Measurements from ENCODE around the gene CFAP65. TPM values are rescaled to one million over a fixed set of nuclear protein-coding genes. Genes with fewer than 3 reads are reported as not detected.

The CFAP65 gene
- total RNA-seq, 2 donors from 2014 or later = not detected

DNA sequence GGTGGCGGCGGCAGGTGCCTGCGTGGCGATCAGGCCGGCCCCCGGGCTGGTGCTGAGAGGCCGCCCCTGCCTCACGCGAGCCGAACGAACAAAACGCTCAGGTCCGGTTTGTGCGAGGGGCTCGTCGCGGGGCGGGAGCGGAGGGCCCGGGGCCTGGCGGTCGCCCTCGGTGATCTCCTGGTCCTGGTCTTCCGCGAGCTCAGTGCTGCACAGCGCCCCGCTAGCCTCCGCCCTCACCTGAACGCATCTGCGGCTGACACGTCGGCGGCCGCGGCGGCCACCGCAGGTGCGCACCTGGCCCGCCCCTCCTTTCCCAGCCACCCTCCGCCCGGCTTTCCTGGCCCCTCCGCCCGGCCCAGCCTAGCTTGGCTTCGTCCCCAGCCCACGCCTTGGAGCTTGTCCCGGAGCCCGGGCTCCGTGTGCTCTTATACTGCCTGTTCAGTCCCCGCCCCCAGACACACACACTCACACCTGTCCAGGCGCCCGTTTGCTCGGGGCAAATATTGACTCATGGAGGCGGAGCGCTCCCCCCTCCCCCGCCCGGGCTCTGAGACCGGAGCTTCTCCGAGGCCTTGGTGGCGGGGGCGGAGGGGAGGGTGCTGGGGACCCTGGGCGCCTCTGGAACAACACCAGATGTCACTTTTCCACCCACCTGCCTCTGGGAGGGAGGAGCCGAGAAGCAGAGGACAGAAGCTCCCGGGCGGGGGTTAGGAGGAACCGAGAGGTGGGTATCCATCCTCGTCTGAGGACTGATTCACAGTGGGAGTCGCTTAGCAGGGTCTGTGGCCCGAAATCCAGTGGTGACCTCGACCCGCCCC lies 39.5 kb downstream of the CFAP65 start:
- Mint-ChIP-seq H3K27ac (no peak overlapping the region), H3K36me3 (ENCODE audit: insufficient read depth in 2 of 2) (no peaks in the 10 kb centered on the region), H3K4me1 (ENCODE audit: low read depth) (peaks cover 26% of the 10 kb centered on the region), H3K27me3 (ENCODE audit: low read depth) (peaks cover 72% of the 10 kb centered on the region), H3K4me3 (peak overlapping the region; percentile 65 to 83), H3K9me3 (no peaks in the 10 kb centered on the region)
- DNase-seq (peak; percentile 37 to 42), ATAC-seq (replicated peaks in 1 of 2) (peak; percentile 46 to 52)

DNA sequence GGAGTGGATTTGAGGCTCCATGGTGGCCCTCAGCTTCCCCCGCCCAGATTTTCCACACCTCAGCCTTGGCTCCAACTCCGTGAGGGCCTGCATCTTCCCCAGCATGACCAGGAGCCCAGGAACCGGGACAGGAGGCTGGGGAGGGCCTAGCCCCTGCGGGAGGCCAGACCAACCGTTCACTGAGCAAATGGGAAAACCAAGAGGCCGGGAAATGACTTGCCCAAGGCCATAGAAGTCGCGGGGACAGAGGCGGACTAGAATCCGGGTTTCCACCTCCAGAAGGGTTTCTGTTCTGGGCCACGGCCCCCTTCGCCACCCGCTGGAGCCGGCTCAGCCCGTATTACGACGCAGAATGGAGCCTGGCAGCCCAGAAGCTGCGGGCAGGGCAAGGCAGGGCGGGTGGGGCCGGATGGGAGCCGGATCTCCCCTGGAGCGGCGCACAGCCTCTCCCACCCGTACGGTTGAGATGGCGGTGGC lies 40.2 kb downstream of the CFAP65 start:
- Mint-ChIP-seq H3K27ac (no peak overlapping the region), H3K4me3 (no peak overlapping the region), H3K9me3 (no peaks in the 10 kb centered on the region), H3K27me3 (ENCODE audit: low read depth) (peaks cover 74% of the 10 kb centered on the region), H3K36me3 (ENCODE audit: insufficient read depth in 2 of 2) (no peaks in the 10 kb centered on the region), H3K4me1 (ENCODE audit: low read depth) (peaks cover 29% of the 10 kb centered on the region)
- DNase-seq = no peak
- no peak for ATAC-seq (replicated peaks in 1 of 2)

DNA sequence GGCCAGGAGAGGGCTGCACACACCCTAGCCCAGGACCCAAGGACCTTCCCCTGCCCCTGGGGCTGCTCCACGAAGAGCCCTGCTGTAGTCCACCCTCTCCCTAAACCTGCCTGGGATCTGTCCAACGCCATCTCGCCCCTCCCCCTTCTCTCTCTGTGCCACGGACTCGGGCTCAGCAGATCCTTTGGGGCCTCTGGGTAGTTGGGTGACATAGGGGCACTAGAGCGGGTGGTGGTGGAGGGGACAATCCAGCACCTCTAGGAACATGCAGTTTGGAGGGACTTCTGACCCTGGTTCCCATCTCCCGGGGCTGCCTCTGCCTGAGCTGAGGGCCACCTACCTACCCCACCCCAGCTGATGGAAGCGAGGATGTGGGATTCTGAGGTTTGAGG lies 40.8 kb downstream of the CFAP65 start:
- Mint-ChIP-seq H3K27ac (no peak overlapping the region), H3K27me3 (ENCODE audit: low read depth) (peaks cover 77% of the 10 kb centered on the region), H3K9me3 (no peaks in the 10 kb centered on the region), H3K4me3 (no peak overlapping the region), H3K4me1 (ENCODE audit: low read depth) (peaks cover 35% of the 10 kb centered on the region), H3K36me3 (ENCODE audit: insufficient read depth in 2 of 2) (no peaks in the 10 kb centered on the region)
- DNase-seq = no peak
- no peak for ATAC-seq (replicated peaks in 1 of 2)

DNA sequence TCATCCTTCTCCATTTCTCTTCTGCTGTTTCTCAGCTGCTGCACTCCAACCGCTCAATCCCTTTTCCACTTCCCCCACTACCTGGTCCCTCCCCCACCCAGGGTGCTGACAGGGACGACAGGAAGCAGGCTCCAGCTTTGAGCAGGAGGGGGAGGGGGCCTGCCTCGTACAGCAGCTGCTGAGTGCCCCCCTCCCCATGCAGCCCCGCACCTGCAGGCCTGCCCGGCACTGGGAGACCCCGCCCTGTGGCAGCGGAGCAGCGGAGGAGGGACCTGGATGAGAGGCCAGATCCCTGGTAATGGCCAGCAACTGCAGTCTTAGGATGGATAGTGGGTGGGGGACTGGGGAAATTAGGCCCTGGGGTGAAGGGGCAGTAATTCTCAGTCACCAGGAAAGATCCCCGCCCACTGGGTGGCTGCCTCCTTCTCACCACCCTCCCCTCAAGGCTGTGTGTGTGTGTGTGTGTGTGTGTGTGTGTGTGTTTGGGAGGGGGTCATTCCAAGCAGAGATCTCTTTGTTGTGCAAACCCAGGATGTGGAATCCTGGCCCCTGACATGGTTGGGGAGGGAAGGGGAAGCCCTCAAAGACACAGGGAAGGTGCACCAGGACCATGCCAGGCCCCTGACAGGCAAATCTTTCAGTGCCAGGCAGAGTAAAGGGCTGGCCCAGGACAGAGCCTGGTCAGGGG lies 41.3 kb downstream of the CFAP65 start:
- Mint-ChIP-seq H3K4me3 (no peak overlapping the region), H3K4me1 (ENCODE audit: low read depth) (peaks cover 37% of the 10 kb centered on the region), H3K9me3 (no peaks in the 10 kb centered on the region), H3K27ac (no peak overlapping the region), H3K36me3 (ENCODE audit: insufficient read depth in 2 of 2) (no peaks in the 10 kb centered on the region), H3K27me3 (ENCODE audit: low read depth) (peaks cover 77% of the 10 kb centered on the region)
- DNase-seq (no peak), ATAC-seq (replicated peaks in 1 of 2) (no peak)

DNA sequence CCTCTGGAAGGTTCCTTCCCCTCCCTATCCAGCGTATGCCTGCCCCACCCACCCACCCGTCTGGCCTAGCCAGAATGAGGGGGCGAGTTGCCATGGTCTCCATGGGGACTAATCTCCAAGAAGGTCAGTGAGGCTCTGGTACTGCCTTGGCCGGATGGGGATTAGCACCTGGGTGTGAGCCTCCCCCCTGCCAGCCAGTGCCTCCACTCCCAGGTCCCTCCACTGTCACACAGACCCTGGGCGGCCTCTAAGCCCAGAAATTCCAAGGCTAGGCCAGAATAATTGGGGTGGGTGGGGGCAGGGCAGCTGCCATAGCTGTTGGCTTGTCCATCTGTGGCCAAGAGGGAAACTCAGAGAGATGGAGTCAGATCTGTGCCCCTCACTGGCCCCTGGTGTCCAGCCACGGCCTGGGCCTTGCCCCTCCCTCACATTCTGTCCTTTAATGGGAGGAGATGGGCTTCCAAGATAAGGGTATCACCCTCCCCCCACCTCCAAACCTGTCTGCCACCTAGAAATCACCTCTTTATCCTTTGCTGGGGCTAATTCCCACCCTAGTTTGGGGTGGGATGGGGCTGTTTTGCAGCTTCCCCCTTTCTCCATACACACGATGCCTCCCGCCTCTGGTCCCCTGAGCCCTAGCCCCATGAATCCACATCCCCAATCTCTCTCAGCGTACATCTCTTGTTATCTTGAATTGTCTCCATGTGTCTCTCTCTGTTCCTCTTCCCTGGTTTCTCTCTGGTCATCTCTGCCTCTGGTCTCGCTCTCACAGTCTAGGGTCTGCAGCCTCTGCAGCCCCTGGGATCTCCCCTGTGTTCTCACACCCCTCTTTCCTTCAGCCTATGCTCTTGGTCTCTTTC lies 42.1 kb downstream of the CFAP65 start:
- DNase-seq (no peak), ATAC-seq (replicated peaks in 1 of 2) (no peak)
- Mint-ChIP-seq H3K4me3 (no peak overlapping the region), H3K27me3 (ENCODE audit: low read depth) (peaks cover 77% of the 10 kb centered on the region), H3K27ac (no peak overlapping the region), H3K4me1 (ENCODE audit: low read depth) (peaks cover 37% of the 10 kb centered on the region), H3K36me3 (ENCODE audit: insufficient read depth in 2 of 2) (no peaks in the 10 kb centered on the region), H3K9me3 (no peaks in the 10 kb centered on the region)

DNA sequence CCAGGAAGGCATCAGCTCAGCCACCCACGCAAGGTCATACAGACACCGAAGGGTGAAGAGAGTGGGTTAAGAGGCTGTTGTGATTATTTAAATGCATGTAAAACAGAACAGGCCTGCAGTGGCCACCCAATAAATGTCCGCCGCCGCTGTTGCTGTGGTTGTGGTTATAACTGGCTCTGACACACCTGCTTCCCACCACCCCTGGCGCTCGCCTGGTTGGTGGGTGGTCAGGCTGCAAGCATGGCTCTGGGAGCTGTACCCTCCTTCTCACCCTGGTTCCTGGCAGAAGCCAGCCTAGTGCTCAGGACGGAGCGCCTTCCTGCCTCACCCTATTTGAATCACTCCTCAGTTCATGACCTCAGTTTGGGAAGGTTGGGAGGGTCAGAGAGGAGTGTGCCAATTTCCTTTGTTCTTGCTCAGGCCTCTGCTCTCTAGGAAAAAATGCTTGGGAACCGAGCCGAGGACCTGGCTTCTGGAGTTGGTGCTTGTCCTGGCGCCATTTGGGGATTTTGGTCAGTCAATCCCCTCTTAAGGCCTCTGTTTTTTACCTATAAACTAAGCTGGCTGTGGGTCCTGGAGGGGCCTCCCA lies 42.8 kb downstream of the CFAP65 start:
- no peaks in the 10 kb centered on the region for H3K9me3 Mint-ChIP-seq
- no peak overlapping the region for H3K27ac Mint-ChIP-seq

DNA sequence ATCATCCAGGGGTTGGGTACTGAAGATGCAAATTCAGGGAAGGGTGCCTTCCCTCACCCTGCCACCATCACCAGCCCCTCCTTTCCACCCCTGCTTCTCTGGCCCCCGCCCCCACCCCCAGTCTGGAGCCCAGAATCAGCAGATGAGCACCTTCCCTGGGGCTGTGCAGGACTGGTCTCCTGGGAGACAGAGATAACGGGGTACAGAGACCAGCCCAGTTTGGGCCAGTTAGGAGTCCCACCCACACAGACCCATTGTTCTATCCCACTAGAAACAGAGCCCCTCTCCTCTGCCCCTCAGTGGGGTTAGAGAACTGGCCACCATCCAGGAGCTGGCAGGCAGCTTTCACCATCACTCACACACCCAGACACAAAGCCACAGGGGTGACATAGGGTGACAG lies 43.6 kb downstream of the CFAP65 start:
- Mint-ChIP-seq H3K9me3 (no peaks in the 10 kb centered on the region), H3K27ac (no peak overlapping the region), H3K36me3 (ENCODE audit: insufficient read depth in 2 of 2) (no peaks in the 10 kb centered on the region), H3K4me1 (ENCODE audit: low read depth) (peaks cover 23% of the 10 kb centered on the region), H3K4me3 (no peak overlapping the region), H3K27me3 (ENCODE audit: low read depth) (peaks cover 68% of the 10 kb centered on the region)
- ATAC-seq (replicated peaks in 1 of 2) (no peak), DNase-seq (no peak)

More for the DNA sequence above, 42.8 kb downstream of the CFAP65 start:
- Mint-ChIP-seq H3K36me3 (ENCODE audit: insufficient read depth in 2 of 2) (no peaks in the 10 kb centered on the region), H3K4me3 (no peak overlapping the region), H3K4me1 (ENCODE audit: low read depth) (peaks cover 29% of the 10 kb centered on the region), H3K27me3 (ENCODE audit: low read depth) (peaks cover 76% of the 10 kb centered on the region)
- ATAC-seq (replicated peaks in 1 of 2) (no peak), DNase-seq (no peak)

DNA sequence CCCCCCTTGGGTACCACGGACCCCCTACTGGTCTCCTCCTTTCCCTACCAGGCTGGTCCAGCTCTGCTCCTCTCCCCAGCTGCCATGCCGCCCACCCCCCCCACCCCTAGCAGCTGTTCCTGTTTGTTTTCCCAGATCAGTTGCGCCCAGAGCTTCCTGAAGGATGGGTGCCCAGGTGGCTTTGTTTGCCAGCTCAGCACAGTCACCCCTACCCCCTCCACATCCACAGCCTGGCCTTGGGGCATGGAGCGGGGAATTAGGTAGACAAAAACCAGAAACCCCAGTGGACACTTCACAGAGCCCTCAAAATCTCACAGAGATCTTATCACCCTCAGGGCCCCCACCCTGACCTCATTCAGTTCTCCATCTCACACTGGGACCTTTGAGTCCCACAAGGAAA lies 44.4 kb downstream of the CFAP65 start:
- DNase-seq = no peak
- Mint-ChIP-seq H3K27ac (no peak overlapping the region), H3K9me3 (no peaks in the 10 kb centered on the region), H3K4me3 (no peak overlapping the region), H3K27me3 (ENCODE audit: low read depth) (peaks cover 67% of the 10 kb centered on the region), H3K4me1 (ENCODE audit: low read depth) (peaks cover 18% of the 10 kb centered on the region), H3K36me3 (ENCODE audit: insufficient read depth in 2 of 2) (no peaks in the 10 kb centered on the region)
- ATAC-seq (replicated peaks in 1 of 2) = no peak

DNA sequence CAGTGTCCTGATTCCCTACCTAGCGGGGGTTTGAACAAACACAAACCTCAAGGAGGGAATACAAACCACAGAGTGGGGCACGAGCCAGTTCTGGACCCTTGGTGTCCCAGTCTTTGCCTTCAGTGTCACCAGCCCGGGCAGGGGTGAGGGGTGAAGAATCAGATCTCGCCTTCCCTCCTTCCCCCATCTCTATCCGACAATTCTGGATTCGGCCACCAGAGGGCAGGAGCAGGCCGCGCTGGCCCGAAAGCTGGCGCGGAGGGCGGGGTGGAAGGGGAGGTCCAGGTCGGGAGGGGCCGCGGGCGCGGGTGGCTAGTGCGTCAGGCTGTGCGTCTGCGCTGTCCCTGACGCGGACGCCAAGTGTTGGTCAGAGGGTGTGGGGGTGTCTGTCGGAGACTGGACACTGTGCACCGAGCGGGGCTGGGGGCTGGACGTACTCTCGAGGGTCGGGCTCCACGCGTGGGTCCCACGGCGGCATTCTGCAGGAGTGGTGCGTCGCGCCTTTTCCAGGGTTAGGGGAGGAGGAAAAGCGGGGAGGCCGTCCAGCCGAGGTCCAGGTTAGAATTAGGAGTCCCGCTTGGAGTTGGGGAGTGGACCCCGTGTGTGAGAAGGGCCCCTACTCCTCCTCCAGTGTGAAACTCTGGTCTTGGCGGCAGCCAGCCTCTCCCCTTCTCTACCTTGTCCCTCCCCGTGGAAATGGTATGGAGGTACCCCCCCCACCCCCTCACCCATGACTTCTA lies 45.2 kb downstream of the CFAP65 start:
- Mint-ChIP-seq H3K27ac (no peak overlapping the region), H3K4me3 (peak overlapping the region; percentile 40 to 45), H3K4me1 (ENCODE audit: low read depth) (peaks cover 18% of the 10 kb centered on the region), H3K9me3 (no peaks in the 10 kb centered on the region), H3K27me3 (ENCODE audit: low read depth) (peaks cover 74% of the 10 kb centered on the region), H3K36me3 (ENCODE audit: insufficient read depth in 2 of 2) (no peaks in the 10 kb centered on the region)
- DNase-seq = peak; percentile 88 to 89
- peak; percentile 78 to 79 for ATAC-seq (replicated peaks in 1 of 2)

DNA sequence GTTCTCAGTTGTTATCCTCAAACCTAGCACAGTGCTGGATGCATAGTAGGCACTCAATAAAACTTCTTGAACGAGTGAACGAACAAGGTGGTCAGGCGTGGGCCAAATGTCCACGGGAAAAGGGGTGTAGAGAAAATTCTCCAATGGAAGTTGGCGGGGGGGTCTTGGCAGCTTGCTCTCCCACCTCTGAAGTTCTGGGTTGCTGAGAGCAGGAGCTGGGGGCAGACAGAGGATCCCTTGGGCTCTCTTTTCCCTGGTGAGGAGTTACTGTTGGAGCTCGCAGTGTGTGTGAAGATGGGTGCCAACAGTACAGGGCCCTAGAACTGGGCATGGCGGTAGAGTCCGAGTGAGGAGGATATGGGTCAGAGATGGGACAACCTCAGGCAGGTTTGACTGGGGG lies 45.8 kb downstream of the CFAP65 start:
- Mint-ChIP-seq H3K27me3 (ENCODE audit: low read depth) (peaks cover 80% of the 10 kb centered on the region), H3K4me3 (peak overlapping the region in 1 of 2 donors; percentile 39), H3K9me3 (no peaks in the 10 kb centered on the region), H3K36me3 (ENCODE audit: insufficient read depth in 2 of 2) (no peaks in the 10 kb centered on the region), H3K27ac (no peak overlapping the region), H3K4me1 (ENCODE audit: low read depth) (peaks cover 18% of the 10 kb centered on the region)
- DNase-seq (no peak), ATAC-seq (replicated peaks in 1 of 2) (peak; percentile 22 to 23)

DNA sequence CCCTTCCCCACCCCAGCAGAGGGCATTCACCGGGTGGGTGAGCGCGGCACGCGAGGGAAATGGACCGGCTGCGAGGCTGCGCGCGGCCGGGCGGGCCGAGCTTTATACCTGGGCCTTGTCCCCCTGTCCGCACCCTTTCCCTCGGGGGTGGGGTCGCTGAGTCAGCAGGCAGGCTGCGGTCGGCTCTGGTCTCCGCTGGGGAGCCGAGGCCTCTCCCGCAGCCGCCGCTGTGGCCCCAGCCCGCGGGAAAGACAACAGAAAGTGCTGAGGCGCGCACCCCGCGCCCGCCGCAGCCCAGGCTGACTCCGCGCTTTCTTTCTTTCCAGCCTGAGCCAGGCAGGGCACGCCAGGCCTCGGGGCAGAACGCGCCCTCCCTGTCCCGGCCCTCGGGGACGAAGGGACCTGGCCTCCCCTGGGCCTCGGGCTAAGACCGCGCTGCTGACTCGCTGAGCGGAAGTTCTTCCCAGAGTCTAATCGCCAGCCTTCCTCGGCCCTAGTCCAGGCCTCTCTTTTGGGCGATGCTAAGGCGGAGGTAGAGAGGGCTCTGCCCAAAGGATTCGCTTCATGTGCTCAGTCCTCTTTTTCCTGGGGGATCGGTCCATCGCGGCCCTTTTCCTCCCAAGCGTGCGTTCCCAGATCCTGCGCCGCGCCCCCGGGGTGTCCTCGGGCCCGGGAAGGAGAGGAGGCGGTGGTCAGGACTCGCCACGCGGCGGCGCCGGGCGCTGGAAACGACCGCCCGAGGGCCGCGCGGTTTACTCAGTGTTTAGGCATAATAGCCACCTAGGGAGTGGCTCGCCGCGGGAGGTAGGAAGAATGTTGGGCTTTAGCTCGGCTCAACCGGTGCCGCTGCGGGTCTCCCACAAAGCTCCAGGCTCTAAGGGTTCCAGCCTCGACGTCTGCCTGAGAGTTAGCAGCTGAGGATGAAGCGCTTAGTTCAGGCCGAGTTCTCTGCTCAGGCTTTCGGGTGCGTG lies 47.7 kb downstream of the CFAP65 start, which contains the start of gene CRYBA2:
TSS of gene CRYBA2 (minus strand) at position 78 of the 971 bp plus-strand sequence. CDS start 246 bp downstream, outside the sequence.
- peaks cover 18% of the 10 kb centered on the region for H3K4me1 Mint-ChIP-seq (ENCODE audit: low read depth)
- H3K27ac Mint-ChIP-seq = no peak within 1 kb of the TSS
- H3K9me3 Mint-ChIP-seq = no peaks in the 10 kb centered on the region
- H3K36me3 Mint-ChIP-seq (ENCODE audit: insufficient read depth in 2 of 2) = no peaks in the 10 kb centered on the region
- no peak for DNase-seq
- H3K27me3 Mint-ChIP-seq (ENCODE audit: low read depth) = peaks cover 86% of the 10 kb centered on the region
- H3K4me3 Mint-ChIP-seq = peak within 1 kb of the TSS; percentile 50
- ATAC-seq (replicated peaks in 1 of 2) = peak; percentile 21 to 35

Measured in activated T-cell treated with anti-CD3 and anti-CD28 coated beads, Interleukin-2, amount 50 U/mL, for 72 hours (primary cell).